HG03342 (cell line): ENCODE data around the gene EDEM1.
"Not testable (repeated sequence)": the region's sequence is repeated elsewhere in the genome, so short reads cannot be mapped to it uniquely, and the experiment has no call there.

Source experiments
- ATAC-seq: cut with Tn5 transposase; IDR thresholded peaks from one replicate; pipeline ENCODE4 v1.9.1; 2021; ENCODE audit warnings: mild to moderate bottlenecking, moderate library complexity; ENCODE audit not compliant: unreplicated experiment

The EDEM1 gene

GRCh38 chr3:5170975-5171374 lies 16.5 kb upstream of the EDEM1 start:
- no peak for ATAC-seq

- ATAC-seq, result no peak
Observed at GRCh38 chr3:5172018-5172417, 15.5 kb upstream of the EDEM1 start.

GRCh38 chr3:5179036-5179435 lies 8.5 kb upstream of the EDEM1 start:
- not testable (repeated sequence) for ATAC-seq

- ATAC-seq, result peak; percentile 64
Observed at GRCh38 chr3:5181469-5182141, 5.9 kb upstream of the EDEM1 start.

- ATAC-seq, result not testable (repeated sequence)
Observed at GRCh38 chr3:5183714-5184113, 3.8 kb upstream of the EDEM1 start.

- ATAC-seq, result no peak
Observed at GRCh38 chr3:5184499-5184898, 3.0 kb upstream of the EDEM1 start.

GRCh38 chr3:5185093-5185673 lies 2.3 kb upstream of the EDEM1 start:
- ATAC-seq, result no peak

GRCh38 chr3:5186089-5186857 lies 1.2 kb upstream of the EDEM1 start:
- peak; percentile 11 for ATAC-seq

GRCh38 chr3:5186858-5187155 lies 700 bp upstream of the EDEM1 start:
- no peak for ATAC-seq

- peak; percentile 7 for ATAC-seq
Observed at GRCh38 chr3:5187920-5188418, 462 bp downstream of the EDEM1 start.

- ATAC-seq, result no peak
Observed at GRCh38 chr3:5188419-5189221, 1.1 kb downstream of the EDEM1 start.

GRCh38 chr3:5190147-5190791 lies 2.8 kb downstream of the EDEM1 start:
- ATAC-seq, result no peak

- ATAC-seq, result no peak
Observed at GRCh38 chr3:5191555-5192304, 4.2 kb downstream of the EDEM1 start.

GRCh38 chr3:5192571-5193365 lies 5.3 kb downstream of the EDEM1 start:
- no peak for ATAC-seq

GRCh38 chr3:5194341-5194740 lies 6.8 kb downstream of the EDEM1 start:
- ATAC-seq, result no peak

- peak; percentile 38 for ATAC-seq
Observed at GRCh38 chr3:5194801-5195509, 7.4 kb downstream of the EDEM1 start.

- no peak for ATAC-seq
Observed at GRCh38 chr3:5195605-5196004, 8.1 kb downstream of the EDEM1 start.

GRCh38 chr3:5197022-5197421 lies 9.5 kb downstream of the EDEM1 start:
- ATAC-seq, result no peak
